Mesendoderm (in vitro differentiated cells): ENCODE data around the gene UNCX.

Experiments
- DNase-seq: peaks from one replicate; pipeline ENCODE4 v3.0.0; 2013
- H2AK5ac ChIP-seq: 2 replicates; pipeline ENCODE4 v1.6.1; 2013; ENCODE audit warnings: low read length, inconsistent platforms
- H2BK120ac ChIP-seq: 2 replicates; pipeline ENCODE4 v1.6.1; 2013; ENCODE audit warnings: low read depth, mild to moderate bottlenecking, low read length, moderate library complexity, mixed read lengths
- H2BK15ac ChIP-seq: replicated peaks from 2 replicates; pipeline ENCODE4 v1.6.1; 2013; ENCODE audit warnings: low read depth, mild to moderate bottlenecking, moderate library complexity
- H2BK5ac ChIP-seq: 2 replicates; pipeline ENCODE4 v1.6.1; 2013; ENCODE audit warnings: low read length, inconsistent platforms
- H3K18ac ChIP-seq: 2 replicates; pipeline ENCODE4 v1.6.1; 2013; ENCODE audit warnings: mild to moderate bottlenecking, low read length, mixed read lengths
- H3K23ac ChIP-seq: one replicate; pipeline ENCODE4 v1.6.1; 2013; ENCODE audit warnings: low read length
- H3K27ac ChIP-seq: 2 replicates; pipeline ENCODE4 v1.5.1; 2013; ENCODE audit warnings: low read depth, mild to moderate bottlenecking, inconsistent platforms, low read length, moderate library complexity
- H3K27me3 ChIP-seq: 2 replicates; pipeline ENCODE4 v1.6.1; 2013; ENCODE audit warnings: low read length, control low read depth, mild to moderate bottlenecking, inconsistent platforms; ENCODE audit not compliant: insufficient read depth, poor library complexity
- H3K36me3 ChIP-seq: 2 replicates; pipeline ENCODE4 v1.6.1; 2013; ENCODE audit warnings: low read length, inconsistent platforms; ENCODE audit not compliant: control insufficient read depth, insufficient read depth
- H3K4ac ChIP-seq: one replicate; pipeline ENCODE4 v1.6.1; 2013; ENCODE audit warnings: low read depth, mild to moderate bottlenecking, low read length, moderate library complexity
- H3K4me1 ChIP-seq: 2 replicates; pipeline ENCODE4 v1.6.1; 2013; ENCODE audit warnings: low read depth, low read length, inconsistent platforms; ENCODE audit not compliant: control insufficient read depth
- H3K4me2 ChIP-seq: 2 replicates; pipeline ENCODE4 v1.6.1; 2013; ENCODE audit warnings: low read length
- H3K4me3 ChIP-seq: 2 replicates; pipeline ENCODE4 v1.5.1; 2013; ENCODE audit warnings: mild to moderate bottlenecking, low read length
- H3K56ac ChIP-seq: one replicate; pipeline ENCODE4 v1.6.1; 2013; ENCODE audit warnings: low read length
- H3K79me1 ChIP-seq: 2 replicates; pipeline ENCODE4 v1.6.1; 2013; ENCODE audit warnings: low read length, inconsistent platforms
- H3K79me2 ChIP-seq: 2 replicates; pipeline ENCODE4 v1.6.1; 2013; ENCODE audit warnings: mild to moderate bottlenecking, low read length; ENCODE audit not compliant: control insufficient read depth, insufficient read depth
- H3K9ac ChIP-seq: 2 replicates; pipeline ENCODE4 v1.6.1; 2013; ENCODE audit warnings: low read length, inconsistent platforms
- H4K5ac ChIP-seq: one replicate; pipeline ENCODE4 v1.6.1; 2013; ENCODE audit warnings: low read length
- H4K8ac ChIP-seq: one replicate; pipeline ENCODE4 v1.6.1; 2013; ENCODE audit warnings: low read depth, mild to moderate bottlenecking, control low read depth, low read length, moderate library complexity
- WGBS: extraction: QIAGEN DNeasy Blood & Tissue Kit; methylation state at CpG from one replicate; pipeline ENCODE4 v1.1.7; 2013; ENCODE audit warnings: low lambda C conversion rate, missing lambda C conversion rate; ENCODE audit not compliant: insufficient coverage; ENCODE audit errors: extremely low coverage; 5-methylcytosine and 5-hydroxymethylcytosine counted together

UNCX gene

GRCh38 chr7:1281068-1281467, 48.4 kb downstream of the UNCX start:
- Histone ChIP-seq H3K9ac (no peak overlapping the region), H3K4me2 (no peak overlapping the region), H2AK5ac (no peak overlapping the region), H3K36me3 (no peaks in the 10 kb centered on the region), H2BK120ac (no peak overlapping the region), H3K79me2 (no peaks in the 10 kb centered on the region), H2BK5ac (no peak overlapping the region), H2BK15ac (no peak overlapping the region), H4K5ac (no peak overlapping the region), H3K4ac (no peak overlapping the region), H3K18ac (no peak overlapping the region), H3K27me3 (no peaks in the 10 kb centered on the region), H3K56ac (no peak overlapping the region), H3K23ac (no peak overlapping the region), H3K4me1 (no peaks in the 10 kb centered on the region), H4K8ac (no peak overlapping the region), H3K79me1 (no peaks in the 10 kb centered on the region), H3K27ac (no peak overlapping the region), H3K4me3 (no peak overlapping the region)
- DNase-seq, result no peak
- no CpG with 5 or more reads among the region's 13 CpGs for WGBS

- Histone ChIP-seq H4K5ac (no peak overlapping the region), H3K79me1 (no peaks in the 10 kb centered on the region), H3K27ac (no peak overlapping the region), H3K4me2 (no peak overlapping the region), H2AK5ac (no peak overlapping the region), H2BK5ac (no peak overlapping the region), H3K79me2 (no peaks in the 10 kb centered on the region), H2BK15ac (no peak overlapping the region), H3K23ac (no peak overlapping the region), H3K36me3 (no peaks in the 10 kb centered on the region), H3K18ac (no peak overlapping the region), H3K4me1 (no peaks in the 10 kb centered on the region), H3K4ac (no peak overlapping the region), H3K56ac (no peak overlapping the region), H4K8ac (no peak overlapping the region), H3K4me3 (no peak overlapping the region), H2BK120ac (no peak overlapping the region), H3K27me3 (no peaks in the 10 kb centered on the region), H3K9ac (no peak overlapping the region)
- DNase-seq, result no peak
- no CpG with 5 or more reads among the region's 5 CpGs for WGBS
Observed at GRCh38 chr7:1282679-1283078, 50.0 kb downstream of the UNCX start.

GRCh38 chr7:1283337-1283736, 50.7 kb downstream of the UNCX start:
- Histone ChIP-seq H2BK15ac (no peak overlapping the region), H3K4me3 (no peak overlapping the region), H4K5ac (no peak overlapping the region), H3K23ac (no peak overlapping the region), H2BK5ac (no peak overlapping the region), H3K18ac (no peak overlapping the region), H2AK5ac (no peak overlapping the region), H3K27me3 (no peaks in the 10 kb centered on the region), H3K56ac (no peak overlapping the region), H3K4me1 (no peaks in the 10 kb centered on the region), H3K79me1 (no peaks in the 10 kb centered on the region), H3K9ac (no peak overlapping the region), H3K4ac (no peak overlapping the region), H3K79me2 (no peaks in the 10 kb centered on the region), H4K8ac (no peak overlapping the region), H3K36me3 (no peaks in the 10 kb centered on the region), H2BK120ac (no peak overlapping the region), H3K27ac (no peak overlapping the region), H3K4me2 (no peak overlapping the region)
- no CpG with 5 or more reads among the region's 10 CpGs for WGBS
- DNase-seq, result no peak

- H3K18ac ChIP-seq, result no peak overlapping the region
- no peak overlapping the region for H2BK120ac ChIP-seq
- H4K5ac ChIP-seq, result no peak overlapping the region
- H3K79me2 ChIP-seq, result no peaks in the 10 kb centered on the region
- no peak overlapping the region for H2BK15ac ChIP-seq
- H3K27ac ChIP-seq, result no peak overlapping the region
- no CpG with 5 or more reads among the region's 19 CpGs for WGBS
- H4K8ac ChIP-seq, result no peak overlapping the region
- no peak overlapping the region for H3K9ac ChIP-seq
- H3K4me1 ChIP-seq, result no peaks in the 10 kb centered on the region
- no peak overlapping the region for H3K56ac ChIP-seq
- no peak overlapping the region for H3K4ac ChIP-seq
- no peaks in the 10 kb centered on the region for H3K27me3 ChIP-seq
- no peaks in the 10 kb centered on the region for H3K36me3 ChIP-seq
- H3K79me1 ChIP-seq, result no peaks in the 10 kb centered on the region
- DNase-seq, result no peak
- no peak overlapping the region for H3K4me3 ChIP-seq
- no peak overlapping the region for H3K4me2 ChIP-seq
- H2BK5ac ChIP-seq, result no peak overlapping the region
- H2AK5ac ChIP-seq, result no peak overlapping the region
- H3K23ac ChIP-seq, result no peak overlapping the region
Observed at GRCh38 chr7:1283941-1284742, 51.5 kb downstream of the UNCX start.

- H3K36me3 ChIP-seq, result no peaks in the 10 kb centered on the region
- no peak overlapping the region for H2AK5ac ChIP-seq
- H3K79me1 ChIP-seq, result no peaks in the 10 kb centered on the region
- H3K18ac ChIP-seq, result no peak overlapping the region
- H2BK120ac ChIP-seq, result no peak overlapping the region
- H3K79me2 ChIP-seq, result no peaks in the 10 kb centered on the region
- H3K4me2 ChIP-seq, result no peak overlapping the region
- H2BK15ac ChIP-seq, result no peak overlapping the region
- no peak overlapping the region for H3K4me3 ChIP-seq
- no peak overlapping the region for H4K8ac ChIP-seq
- H3K4me1 ChIP-seq, result no peaks in the 10 kb centered on the region
- H3K23ac ChIP-seq, result no peak overlapping the region
- H3K9ac ChIP-seq, result no peak overlapping the region
- no peak overlapping the region for H4K5ac ChIP-seq
- no peak overlapping the region for H3K4ac ChIP-seq
- no CpG with 5 or more reads among the region's 20 CpGs for WGBS
- no peak overlapping the region for H2BK5ac ChIP-seq
- no peaks in the 10 kb centered on the region for H3K27me3 ChIP-seq
- DNase-seq, result no peak
- no peak overlapping the region for H3K56ac ChIP-seq
- no peak overlapping the region for H3K27ac ChIP-seq
Observed at GRCh38 chr7:1284743-1285458, 52.2 kb downstream of the UNCX start.
